ENCODE results near the gene FBXO15. TPM values are rescaled to one million over a fixed set of nuclear protein-coding genes. Genes with fewer than 3 reads are reported as not detected.

FBXO15 gene
- total RNA-seq, 1 experiment from 2014 or later: 0.36 TPM

GRCh38 chr18:74110976-74111375 lies 36.7 kb downstream of the FBXO15 start:
- Histone ChIP-seq H3K27ac (no peak overlapping the region), H3K4me1 (no peaks in the 10 kb centered on the region), H3K9me3 (replicated peaks) (no peaks in the 10 kb centered on the region), H3K27me3 (no peaks in the 10 kb centered on the region), H3K36me3 (no peaks in the 10 kb centered on the region), H3K4me3 (no peak overlapping the region)
- DNase-seq: no peak

DNA sequence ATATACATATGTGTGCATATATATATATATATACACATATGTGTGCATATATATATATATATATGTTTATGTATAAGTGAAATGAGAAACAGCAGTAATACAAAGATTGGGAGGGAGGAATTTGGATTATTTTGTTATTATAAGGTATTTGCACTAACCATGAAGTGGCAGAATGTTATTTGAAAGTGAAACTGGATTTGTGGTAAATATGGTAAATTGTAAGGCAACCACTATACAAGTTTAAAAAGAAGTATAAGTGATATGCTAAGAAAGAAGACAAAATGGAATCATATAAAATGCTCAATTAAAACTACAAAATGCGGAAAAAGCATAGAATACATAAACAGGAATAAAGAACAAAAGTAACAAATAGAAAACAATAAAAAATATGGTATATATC lies 37.5 kb downstream of the FBXO15 start:
- Histone ChIP-seq H3K4me1 (no peaks in the 10 kb centered on the region), H3K27me3 (no peaks in the 10 kb centered on the region), H3K9me3 (replicated peaks) (no peaks in the 10 kb centered on the region), H3K4me3 (no peak overlapping the region), H3K27ac (no peak overlapping the region), H3K36me3 (no peaks in the 10 kb centered on the region)
- DNase-seq: no peak

- Histone ChIP-seq H3K27me3 (no peaks in the 10 kb centered on the region), H3K4me3 (no peak overlapping the region), H3K4me1 (no peaks in the 10 kb centered on the region), H3K36me3 (no peaks in the 10 kb centered on the region), H3K27ac (no peak overlapping the region), H3K9me3 (replicated peaks) (no peaks in the 10 kb centered on the region)
- DNase-seq: no peak
These were observed 39.2 kb downstream of the FBXO15 start for GRCh38 chr18:74108460-74108859.

GRCh38 chr18:74097803-74098202 lies 49.8 kb downstream of the FBXO15 start:
- no peaks in the 10 kb centered on the region for H3K9me3 ChIP-seq (replicated peaks)
- no peaks in the 10 kb centered on the region for H3K27me3 ChIP-seq
- H3K4me1 ChIP-seq: no peaks in the 10 kb centered on the region
- no peaks in the 10 kb centered on the region for H3K36me3 ChIP-seq
- no peak overlapping the region for H3K4me3 ChIP-seq
- no peak for DNase-seq
- H3K27ac ChIP-seq: no peak overlapping the region

DNA sequence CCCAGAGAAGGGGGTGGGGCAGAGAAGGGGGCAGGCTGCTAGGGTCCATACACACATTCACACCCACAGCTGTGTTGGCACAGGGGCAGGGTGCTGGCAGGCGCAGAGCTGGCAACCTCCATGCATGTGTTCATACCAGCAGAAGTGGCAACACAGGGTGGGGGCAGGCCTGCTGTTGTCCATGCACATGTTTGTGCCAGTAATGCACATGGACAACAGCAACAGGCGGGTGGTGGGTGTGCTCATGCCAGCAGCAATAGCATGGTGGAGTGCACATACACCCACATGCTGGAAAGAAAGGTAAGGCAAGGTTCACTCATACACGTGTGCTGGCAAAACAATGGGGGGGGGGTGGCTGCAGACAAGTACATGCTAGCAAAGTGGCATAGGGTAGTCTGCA lies 54.7 kb downstream of the FBXO15 start:
- Histone ChIP-seq H3K27me3 (no peaks in the 10 kb centered on the region), H3K36me3 (no peaks in the 10 kb centered on the region), H3K27ac (no peak overlapping the region), H3K9me3 (replicated peaks) (no peaks in the 10 kb centered on the region), H3K4me3 (no peak overlapping the region), H3K4me1 (no peaks in the 10 kb centered on the region)
- no peak for DNase-seq

- no peak for DNase-seq
- Histone ChIP-seq H3K9me3 (replicated peaks) (no peaks in the 10 kb centered on the region), H3K27me3 (no peaks in the 10 kb centered on the region), H3K4me1 (no peaks in the 10 kb centered on the region), H3K36me3 (no peaks in the 10 kb centered on the region), H3K27ac (no peak overlapping the region), H3K4me3 (no peak overlapping the region)
These were observed 63.3 kb downstream of the FBXO15 start for GRCh38 chr18:74084184-74084855.

DNA sequence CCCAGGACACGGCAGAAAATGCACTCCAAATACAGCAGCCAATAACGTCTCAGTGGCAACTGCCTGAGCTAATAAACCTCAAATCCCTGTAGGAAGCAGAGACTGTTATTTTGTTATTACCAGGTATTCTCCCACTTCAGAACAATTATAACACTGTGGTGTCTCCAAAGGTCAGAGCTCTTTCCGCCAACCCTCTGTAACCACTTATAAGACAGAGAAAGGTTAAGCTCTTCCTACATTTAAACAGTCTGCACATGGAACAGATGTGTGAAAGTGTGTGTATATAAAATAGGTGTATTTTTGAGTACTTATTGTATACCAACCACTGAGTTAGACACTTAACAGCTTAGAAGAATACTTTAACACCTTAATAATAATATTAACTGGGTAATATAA lies 64.1 kb downstream of the FBXO15 start:
- Histone ChIP-seq H3K36me3 (no peaks in the 10 kb centered on the region), H3K4me1 (no peaks in the 10 kb centered on the region), H3K27ac (no peak overlapping the region), H3K9me3 (replicated peaks) (no peaks in the 10 kb centered on the region), H3K27me3 (no peaks in the 10 kb centered on the region), H3K4me3 (no peak overlapping the region)
- no peak for DNase-seq

GRCh38 chr18:74082742-74083556 lies 64.7 kb downstream of the FBXO15 start:
- no peaks in the 10 kb centered on the region for H3K36me3 ChIP-seq
- H3K27ac ChIP-seq: no peak overlapping the region
- no peak for DNase-seq
- no peaks in the 10 kb centered on the region for H3K27me3 ChIP-seq
- no peaks in the 10 kb centered on the region for H3K9me3 ChIP-seq (replicated peaks)
- no peaks in the 10 kb centered on the region for H3K4me1 ChIP-seq
- no peak overlapping the region for H3K4me3 ChIP-seq

- no peak overlapping the region for H3K4me3 ChIP-seq
- H3K9me3 ChIP-seq (replicated peaks): no peaks in the 10 kb centered on the region
- H3K27me3 ChIP-seq: no peaks in the 10 kb centered on the region
- no peaks in the 10 kb centered on the region for H3K4me1 ChIP-seq
- H3K27ac ChIP-seq: no peak overlapping the region
- peak in 1 of 2 experiments; percentile 5 for DNase-seq
- H3K36me3 ChIP-seq: no peaks in the 10 kb centered on the region
These were observed 65.5 kb downstream of the FBXO15 start for GRCh38 chr18:74081966-74082741.

DNA sequence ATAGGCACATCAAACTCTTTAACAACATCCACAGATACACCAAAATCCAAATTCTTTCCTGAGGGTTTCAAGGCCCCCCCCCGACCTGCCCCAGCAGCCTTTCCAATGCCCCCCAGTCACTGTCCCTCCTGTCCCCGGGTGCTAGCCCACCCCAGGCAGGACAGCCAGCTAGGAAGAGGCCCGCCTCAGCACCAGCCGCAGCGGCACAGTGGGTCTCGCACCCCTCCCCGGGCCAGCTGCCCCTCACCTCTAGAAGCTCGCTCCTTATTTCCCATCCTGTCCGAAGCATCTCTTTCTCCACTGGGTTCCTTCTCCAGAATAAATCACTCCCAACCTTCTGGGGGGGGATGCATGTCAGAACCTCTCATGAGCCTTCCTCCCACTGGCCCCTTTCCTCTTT lies 69.4 kb downstream of the FBXO15 start:
- no peaks in the 10 kb centered on the region for H3K36me3 ChIP-seq
- no peaks in the 10 kb centered on the region for H3K9me3 ChIP-seq (replicated peaks)
- no peak for DNase-seq
- no peak overlapping the region for H3K4me3 ChIP-seq
- H3K27ac ChIP-seq: no peak overlapping the region
- H3K4me1 ChIP-seq: no peaks in the 10 kb centered on the region
- H3K27me3 ChIP-seq: no peaks in the 10 kb centered on the region

- Histone ChIP-seq H3K27me3 (no peaks in the 10 kb centered on the region), H3K9me3 (replicated peaks) (no peaks in the 10 kb centered on the region), H3K4me3 (no peak overlapping the region), H3K27ac (no peak overlapping the region), H3K36me3 (no peaks in the 10 kb centered on the region), H3K4me1 (no peaks in the 10 kb centered on the region)
- no peak for DNase-seq
These were observed 72.7 kb downstream of the FBXO15 start for GRCh38 chr18:74074668-74075564.

DNA sequence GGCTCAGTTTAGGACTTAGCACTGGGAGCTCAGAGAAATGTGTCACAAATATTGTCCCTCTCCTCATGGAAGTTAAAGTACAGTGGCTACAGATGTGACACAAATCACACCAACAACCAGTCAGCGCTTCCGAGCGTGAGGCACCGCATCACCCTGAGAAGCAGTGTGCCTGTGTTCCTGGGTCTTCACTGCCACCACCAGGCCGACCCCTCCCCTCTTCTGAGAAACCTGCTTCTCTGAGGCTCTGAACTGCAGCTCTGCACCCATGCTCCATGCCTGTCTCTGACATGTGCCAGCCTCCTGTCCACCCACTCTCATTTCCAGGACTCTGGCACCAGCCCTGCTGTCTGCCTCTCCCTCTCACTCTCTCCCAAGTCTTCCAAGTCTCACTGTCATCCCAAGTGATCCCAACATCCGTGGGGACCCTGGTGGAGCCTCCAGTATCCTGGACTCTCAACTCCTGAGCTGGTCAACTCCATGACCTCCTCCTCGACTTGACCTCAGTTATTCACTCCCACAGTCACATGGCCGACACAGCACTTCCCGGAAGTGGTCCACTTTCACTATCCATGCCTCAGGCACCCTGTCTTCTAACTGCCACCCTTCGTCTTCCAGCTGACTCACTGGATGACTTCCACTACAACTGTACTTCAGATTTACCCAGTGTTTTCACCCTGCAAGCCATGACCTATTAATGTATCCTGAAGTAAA lies 73.5 kb downstream of the FBXO15 start:
- no peak overlapping the region for H3K4me3 ChIP-seq
- H3K36me3 ChIP-seq: no peaks in the 10 kb centered on the region
- no peaks in the 10 kb centered on the region for H3K4me1 ChIP-seq
- H3K27me3 ChIP-seq: no peaks in the 10 kb centered on the region
- H3K27ac ChIP-seq: no peak overlapping the region
- DNase-seq: no peak
- no peaks in the 10 kb centered on the region for H3K9me3 ChIP-seq (replicated peaks)

DNA sequence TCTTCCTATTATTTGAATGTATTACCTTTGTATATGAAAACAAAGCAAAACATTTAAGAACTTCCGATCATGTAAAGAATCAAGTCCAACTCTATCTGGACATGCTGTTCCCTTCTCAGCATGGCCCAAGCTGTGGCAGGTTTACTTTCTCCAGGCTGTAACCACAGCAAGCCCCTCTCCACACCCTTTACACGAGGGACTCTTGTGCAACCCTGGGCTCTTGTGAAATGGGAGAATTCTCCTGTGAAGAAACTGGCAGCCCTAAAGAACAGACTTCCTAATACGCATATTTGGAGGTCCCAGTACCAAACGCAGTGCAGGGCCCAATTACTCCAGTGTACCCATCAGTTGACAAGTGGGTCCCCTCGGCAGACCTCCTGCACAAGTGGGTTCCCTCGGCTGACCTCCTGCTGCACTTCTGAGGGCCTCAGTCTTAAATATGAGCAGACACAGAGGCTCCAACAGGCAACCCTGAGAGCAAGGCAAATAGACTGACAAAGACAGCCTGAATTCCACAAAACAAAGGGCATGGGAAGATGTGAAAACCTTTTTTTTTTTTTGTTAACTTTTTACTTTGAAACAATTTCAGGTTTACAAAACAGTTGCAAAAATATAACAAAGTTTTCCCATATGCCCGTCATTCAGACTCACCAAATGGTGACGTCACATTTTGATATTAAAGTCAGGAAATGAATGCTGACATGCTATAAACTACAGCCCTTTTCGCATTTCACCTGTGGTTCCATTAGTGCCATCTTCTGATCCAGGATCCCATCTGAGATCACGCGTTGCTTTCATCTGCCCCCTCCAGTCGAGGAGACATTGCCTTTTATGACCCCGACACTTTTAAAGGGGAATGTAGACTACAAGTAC lies 78.2 kb downstream of the FBXO15 start:
- DNase-seq: no peak
- no peak overlapping the region for H3K4me3 ChIP-seq
- no peaks in the 10 kb centered on the region for H3K36me3 ChIP-seq

More for the DNA sequence above, 78.2 kb downstream of the FBXO15 start:
- no peak overlapping the region for H3K27ac ChIP-seq
- H3K9me3 ChIP-seq (replicated peaks): no peaks in the 10 kb centered on the region
- no peaks in the 10 kb centered on the region for H3K4me1 ChIP-seq
- H3K27me3 ChIP-seq: no peaks in the 10 kb centered on the region
